ENCODE measurements around the gene GJA3. TPM values are rescaled to one million over a fixed set of nuclear protein-coding genes. Genes with fewer than 3 reads are reported as not detected.

The GJA3 gene
- total and polyA plus RNA-seq, 9 of the 15 experiments (the other 6 are each of a cell fraction or from before 2014, with no cell fraction given) = 0.03 to 0.13 (median 0.04) TPM; not detected in 4

GRCh38 chr13:20190481-20191310 is 29.8 kb upstream of the GJA3 start (continued):
- TF ChIP-seq ZNF609 (CRISPR knock-in tag; IDR thresholded peaks at IDR 0.05; ENCODE audit: borderline replicate concordance) = no peak
- no peak for TF ChIP-seq ZNF699 (CRISPR knock-in tag; IDR thresholded peaks at IDR 0.05; ENCODE audit: insufficient replicate concordance)
- no peak for TF ChIP-seq BCOR (IDR thresholded peaks at IDR 0.05)
- TF ChIP-seq, protein P1, sequence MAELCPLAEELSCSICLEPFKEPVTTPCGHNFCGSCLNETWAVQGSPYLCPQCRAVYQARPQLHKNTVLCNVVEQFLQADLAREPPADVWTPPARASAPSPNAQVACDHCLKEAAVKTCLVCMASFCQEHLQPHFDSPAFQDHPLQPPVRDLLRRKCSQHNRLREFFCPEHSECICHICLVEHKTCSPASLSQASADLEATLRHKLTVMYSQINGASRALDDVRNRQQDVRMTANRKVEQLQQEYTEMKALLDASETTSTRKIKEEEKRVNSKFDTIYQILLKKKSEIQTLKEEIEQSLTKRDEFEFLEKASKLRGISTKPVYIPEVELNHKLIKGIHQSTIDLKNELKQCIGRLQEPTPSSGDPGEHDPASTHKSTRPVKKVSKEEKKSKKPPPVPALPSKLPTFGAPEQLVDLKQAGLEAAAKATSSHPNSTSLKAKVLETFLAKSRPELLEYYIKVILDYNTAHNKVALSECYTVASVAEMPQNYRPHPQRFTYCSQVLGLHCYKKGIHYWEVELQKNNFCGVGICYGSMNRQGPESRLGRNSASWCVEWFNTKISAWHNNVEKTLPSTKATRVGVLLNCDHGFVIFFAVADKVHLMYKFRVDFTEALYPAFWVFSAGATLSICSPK (IDR thresholded peaks at IDR 0.05; ENCODE audit: borderline replicate concordance) = no peak
- no peak for TF ChIP-seq MXD1 (CRISPR knock-in tag; IDR thresholded peaks at IDR 0.05; ENCODE audit: borderline replicate concordance, poor library complexity, severe bottlenecking)
- TF ChIP-seq DACH1 (IDR thresholded peaks at IDR 0.05; ENCODE audit: partially characterized antibody) = no peak
- TF ChIP-seq THRAP3 (IDR thresholded peaks at IDR 0.05; ENCODE audit: borderline replicate concordance) = no peak
